Endodermal cell (in vitro differentiated cells): ENCODE measurements around the gene ZNF550. TPM values are rescaled to one million over a fixed set of nuclear protein-coding genes. Genes with fewer than 3 reads are reported as not detected.
A peak's percentile ranks its signal among the peaks of the same experiment; 100 is the strongest.

Source experiments
- DNase-seq: peaks from one replicate; pipeline ENCODE4 v3.0.0-alpha.2; 2017
- H3K27ac ChIP-seq: 2 replicates; pipeline ENCODE4 v1.5.1; 2013; ENCODE audit warnings: mild to moderate bottlenecking, low read depth, low read length, moderate library complexity
- H3K27me3 ChIP-seq: 2 replicates; pipeline ENCODE4 v1.6.1; 2013; ENCODE audit warnings: mild to moderate bottlenecking, low read length, moderate library complexity; ENCODE audit not compliant: insufficient read depth, control insufficient read depth, poor library complexity, severe bottlenecking
- H3K36me3 ChIP-seq: 2 replicates; pipeline ENCODE4 v1.7.0; 2013; ENCODE audit warnings: mild to moderate bottlenecking, low read length, moderate library complexity; ENCODE audit not compliant: control insufficient read depth, insufficient read depth
- H3K4me1 ChIP-seq: one replicate; pipeline ENCODE4 v1.7.0; 2013; ENCODE audit warnings: low read length; ENCODE audit not compliant: control insufficient read depth, insufficient read depth
- H3K4me3 ChIP-seq: 2 replicates; pipeline ENCODE4 v1.5.1; 2013; ENCODE audit warnings: mild to moderate bottlenecking, low read length, moderate library complexity
- H3K9ac ChIP-seq: 2 replicates; pipeline ENCODE4 v1.6.1; 2013; ENCODE audit warnings: mild to moderate bottlenecking, low read length, moderate library complexity; ENCODE audit not compliant: poor library complexity, severe bottlenecking; ENCODE audit errors: extremely low read depth
- H3K9me3 ChIP-seq: 2 replicates; pipeline ENCODE4 v1.6.1; 2013; ENCODE audit warnings: mild to moderate bottlenecking, low read length, moderate library complexity; ENCODE audit not compliant: control insufficient read depth
- H3K27ac Mint-ChIP-seq: 2 replicates; pipeline ENCODE4 v1.8.0; 2020; ENCODE audit warnings: mixed read lengths
- H3K27me3 Mint-ChIP-seq: 2 replicates; pipeline ENCODE4 v1.8.0; 2021; ENCODE audit warnings: mild to moderate bottlenecking, mixed read lengths; ENCODE audit not compliant: insufficient read depth
- H3K36me3 Mint-ChIP-seq: 2 replicates; pipeline ENCODE4 v1.8.0; 2020; ENCODE audit warnings: low read depth, mixed read lengths
- H3K4me1 Mint-ChIP-seq: 2 replicates; pipeline ENCODE4 v1.8.0; 2020; ENCODE audit warnings: mixed read lengths
- H3K4me3 Mint-ChIP-seq: 2 replicates; pipeline ENCODE4 v1.8.0; 2020; ENCODE audit warnings: mild to moderate bottlenecking, moderate library complexity, mixed read lengths
- H3K9me3 Mint-ChIP-seq: 2 replicates; pipeline ENCODE4 v1.8.0; 2020; ENCODE audit warnings: mild to moderate bottlenecking, mixed read lengths
- CTCF ChIP-seq: fragments of 200-600 bp; sonication (generic); conservative IDR thresholded peaks from 2 replicates; pipeline ENCODE4 v1.5.0; 2021; ENCODE audit warnings: antibody characterized with exemption, mild to moderate bottlenecking
- WGBS, 2 experiments: methylation state at CpG; one replicate each; pipeline versions ENCODE4 v1.1.5 to v1.1.7; 2013; ENCODE audit warnings: missing lambda C conversion rate in 2 of 2, mixed read lengths in 1 of 2; ENCODE audit not compliant: insufficient coverage in 1 of 2, insufficient read length in 1 of 2; 5-methylcytosine and 5-hydroxymethylcytosine counted together
- total RNA-seq, 2 donors: library from RNA; stranded (reverse); fragmentation: NEBNext Ultra II Directional in 1 of 2; extraction: Animal tissue kit (Norgen Biotek cat#: 25700) in 1 of 2; gene quantifications; 2 replicates in 1 of 2; 3 replicates in 1 of 2; pipeline ENCODE4 v1.2.1, GENCODE V29; 2021

ZNF550 gene
- total RNA-seq, 2 donors from 2014 or later, result 12.3 to 16.2 TPM

GRCh38 chr19:57599377-57599760, 39.7 kb upstream of the ZNF550 start:
- Histone ChIP-seq H3K4me1 (no peaks in the 10 kb centered on the region), H3K27me3 (peaks cover 4% of the 10 kb centered on the region), H3K27ac (no peak overlapping the region), H3K36me3 (peaks cover under 1% of the 10 kb centered on the region), H3K9me3 (no peaks in the 10 kb centered on the region), H3K4me3 (peak overlapping the region; percentile 83), H3K9ac (no peak overlapping the region)
- peaks cover 33% of the 10 kb centered on the region for H3K36me3 Mint-ChIP-seq
- TF ChIP-seq CTCF, result no peak
- H3K27ac Mint-ChIP-seq, result peak overlapping the region; percentile 30
- H3K27me3 Mint-ChIP-seq, result peaks cover 22% of the 10 kb centered on the region
- peak overlapping the region; percentile 77 for H3K4me3 Mint-ChIP-seq
- H3K9me3 Mint-ChIP-seq, result peaks cover 37% of the 10 kb centered on the region
- DNase-seq, result no peak
- no peaks in the 10 kb centered on the region for H3K4me1 Mint-ChIP-seq
- 63% methylated on average over 5 to 8 of the region's 8 CpGs for WGBS, 2 experiments

GRCh38 chr19:57587529-57587928, 27.9 kb upstream of the ZNF550 start:
- H3K9me3 ChIP-seq, result peaks cover 86% of the 10 kb centered on the region
- H3K4me3 Mint-ChIP-seq, result no peak overlapping the region

GRCh38 chr19:57583521-57584416, 24.1 kb upstream of the ZNF550 start, which contains the start of gene ZIK1:
ZIK1 (plus strand) TSS chr19:57584145; CDS start chr19:57584357, 212 bp downstream.
- Histone ChIP-seq H3K4me3 (peak within 1 kb of the TSS; percentile 94), H3K4me1 (peaks cover 6% of the 10 kb centered on the region), H3K27me3 (no peaks in the 10 kb centered on the region), H3K27ac (peak within 1 kb of the TSS; percentile 76), H3K36me3 (peaks cover 36% of the 10 kb centered on the region), H3K9me3 (peaks cover 63% of the 10 kb centered on the region), H3K9ac (peak within 1 kb of the TSS; percentile 50)
- DNase-seq, result peak; percentile 98
- TF ChIP-seq CTCF, result peak; percentile 33
- Mint-ChIP-seq H3K9me3 (peaks cover 93% of the 10 kb centered on the region), H3K27ac (peak within 1 kb of the TSS; percentile 75), H3K4me1 (peaks cover 1% of the 10 kb centered on the region), H3K4me3 (peak within 1 kb of the TSS; percentile 76), H3K27me3 (peaks cover 23% of the 10 kb centered on the region), H3K36me3 (peaks cover 48% of the 10 kb centered on the region)
- 3 to 5% methylated on average over 35 to 76 of the region's 76 CpGs for WGBS, 2 experiments

More at GRCh38 chr19:57587529-57587928, 27.9 kb upstream of the ZNF550 start:
- H3K27me3 ChIP-seq, result no peaks in the 10 kb centered on the region
- peaks cover 96% of the 10 kb centered on the region for H3K9me3 Mint-ChIP-seq
- peaks cover 1% of the 10 kb centered on the region for H3K4me1 Mint-ChIP-seq
- H3K4me3 ChIP-seq, result peak overlapping the region; percentile 61
- no peak for DNase-seq
- no peak for TF ChIP-seq CTCF
- H3K27ac Mint-ChIP-seq, result no peak overlapping the region
- H3K36me3 Mint-ChIP-seq, result peaks cover 82% of the 10 kb centered on the region
- peaks cover 9% of the 10 kb centered on the region for H3K27me3 Mint-ChIP-seq
- H3K9ac ChIP-seq, result no peak overlapping the region
- H3K36me3 ChIP-seq, result peaks cover 74% of the 10 kb centered on the region
- H3K4me1 ChIP-seq, result peaks cover 6% of the 10 kb centered on the region
- WGBS, 2 experiments, result 93 to 100% methylated on average over 1 of the region's 1 CpG
- no peak overlapping the region for H3K27ac ChIP-seq
